NCI-H526 (cell line): Measurements from ENCODE around the gene KCNK1.
"Not testable (repeated sequence)": the region's sequence is repeated elsewhere in the genome, so short reads cannot be mapped to it uniquely, and the experiment has no call there.

Experiments used
- DNase-seq, 2 experiments: peaks; one replicate each; lab custom pipeline; 2025; lab: John Stamatoyannopoulos, UW

KCNK1 gene

DNA sequence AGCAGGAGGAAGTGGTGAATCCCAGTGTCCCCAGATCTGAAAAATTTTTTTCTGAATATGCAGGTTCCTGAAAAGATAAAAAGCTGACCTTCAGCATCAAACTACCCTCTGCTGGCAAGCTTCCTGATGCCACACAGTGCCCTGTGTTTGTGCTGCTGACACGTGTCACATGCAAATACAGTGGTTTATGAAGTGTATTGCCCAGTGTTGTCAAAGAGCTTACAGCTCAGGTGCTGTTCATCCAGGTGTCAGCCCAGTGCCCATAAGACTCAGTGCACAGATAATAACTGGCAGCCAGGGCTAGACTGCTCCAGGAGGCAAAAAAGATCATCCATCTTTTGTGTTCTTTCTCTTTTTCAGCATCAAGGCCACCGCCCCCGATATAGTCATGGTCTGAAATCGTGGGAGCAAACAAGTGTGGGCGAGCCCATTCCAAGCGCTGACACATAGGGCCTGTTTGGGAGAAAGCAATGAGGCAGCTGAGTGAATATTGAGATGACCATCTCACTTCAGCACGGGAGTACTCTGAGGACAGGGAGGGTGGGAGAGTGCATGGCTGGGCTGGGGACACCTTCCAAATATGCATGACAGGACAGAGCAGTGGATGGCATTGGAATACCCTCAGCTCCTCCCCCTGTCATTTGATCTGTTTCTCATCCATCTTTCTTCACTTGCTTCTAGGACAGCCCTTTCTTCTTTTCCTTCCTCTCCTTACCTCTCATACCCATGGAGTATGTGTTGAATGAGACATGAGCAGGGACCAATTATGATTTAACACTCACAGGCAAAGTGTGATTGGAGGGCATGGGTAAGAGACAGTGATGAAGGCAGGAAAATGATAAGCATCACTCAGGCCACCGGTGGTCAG lies 6.4 kb upstream of the KCNK1 start:
- DNase-seq = peak; percentile 34 to 65

DNA sequence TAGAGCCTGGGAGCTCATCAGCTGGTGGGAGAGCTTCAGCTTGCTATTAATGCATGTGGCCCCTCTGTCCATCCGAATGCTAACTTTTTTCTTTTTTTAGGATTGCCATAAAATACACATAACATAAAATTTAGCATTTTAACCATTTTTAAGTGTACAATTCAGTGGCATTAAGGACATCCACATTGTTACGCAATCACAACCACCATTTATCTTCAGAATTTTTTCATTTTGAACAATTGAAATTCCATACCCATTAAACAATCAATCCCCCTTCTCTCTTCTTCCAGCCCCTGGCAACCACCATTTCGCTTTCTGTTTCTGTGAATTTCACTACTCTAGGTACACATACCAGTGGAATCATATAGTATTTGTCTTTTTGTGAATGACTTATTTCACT lies 4.9 kb upstream of the KCNK1 start:
- no peak for DNase-seq

DNA sequence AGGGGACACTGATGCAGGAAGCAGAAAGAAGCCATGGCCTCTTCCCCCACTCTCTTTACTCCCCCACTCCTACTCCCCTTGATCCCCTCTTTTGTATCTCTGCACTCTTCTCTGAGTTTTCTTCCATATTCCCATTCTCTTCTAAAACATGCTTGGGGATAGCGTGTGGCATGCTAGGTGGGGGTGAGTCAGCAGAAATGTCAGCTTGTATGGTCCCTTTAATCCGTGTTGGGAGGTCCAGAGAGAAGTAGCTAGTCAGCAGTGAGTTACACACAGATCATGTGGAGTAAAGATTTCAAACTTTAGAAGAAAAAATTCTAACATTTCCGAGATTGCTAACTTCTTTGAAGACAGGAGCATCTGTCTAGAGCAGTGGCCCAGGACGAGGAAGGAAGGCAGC lies 4.0 kb upstream of the KCNK1 start:
- DNase-seq = no peak

DNA sequence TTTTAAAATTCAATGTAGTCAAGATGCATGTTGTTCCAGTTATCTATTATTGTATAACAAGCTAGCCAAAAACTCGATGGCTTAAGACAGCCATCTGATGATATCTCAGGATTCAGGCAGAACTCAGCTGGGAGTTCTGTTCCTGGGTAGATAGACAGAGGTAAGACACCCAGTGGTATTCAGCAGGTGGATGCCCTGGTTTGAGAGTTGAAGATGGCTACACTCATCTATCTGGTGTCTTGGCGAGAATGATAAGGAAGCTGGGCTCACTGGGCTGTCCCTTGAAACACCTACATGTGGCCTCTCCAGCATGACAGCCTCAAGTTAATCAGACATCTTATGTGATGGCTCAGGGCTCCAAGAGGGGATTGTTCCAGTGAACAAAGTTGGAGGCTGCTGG lies 3.3 kb upstream of the KCNK1 start:
- no peak for DNase-seq

DNA sequence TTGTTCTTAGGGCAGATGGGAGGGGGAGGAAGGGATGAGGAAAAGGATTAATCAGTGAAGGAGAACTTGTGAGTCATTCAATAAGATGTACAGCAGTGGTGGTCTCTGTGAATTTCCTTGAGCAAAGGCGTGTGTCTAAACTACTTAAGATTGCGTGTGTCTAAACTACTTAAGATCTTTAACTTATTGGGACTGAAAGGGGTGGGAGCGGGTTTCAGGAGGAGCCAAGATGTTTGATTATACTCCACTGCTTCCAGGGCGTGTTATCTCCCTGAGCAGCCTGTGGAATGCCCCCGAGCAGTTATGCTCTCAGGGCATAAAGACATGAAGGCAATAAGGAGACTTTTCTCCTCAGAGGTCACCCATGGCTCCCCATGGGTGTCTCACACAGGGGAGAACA lies 2.5 kb upstream of the KCNK1 start:
- DNase-seq = not testable (repeated sequence)

DNA sequence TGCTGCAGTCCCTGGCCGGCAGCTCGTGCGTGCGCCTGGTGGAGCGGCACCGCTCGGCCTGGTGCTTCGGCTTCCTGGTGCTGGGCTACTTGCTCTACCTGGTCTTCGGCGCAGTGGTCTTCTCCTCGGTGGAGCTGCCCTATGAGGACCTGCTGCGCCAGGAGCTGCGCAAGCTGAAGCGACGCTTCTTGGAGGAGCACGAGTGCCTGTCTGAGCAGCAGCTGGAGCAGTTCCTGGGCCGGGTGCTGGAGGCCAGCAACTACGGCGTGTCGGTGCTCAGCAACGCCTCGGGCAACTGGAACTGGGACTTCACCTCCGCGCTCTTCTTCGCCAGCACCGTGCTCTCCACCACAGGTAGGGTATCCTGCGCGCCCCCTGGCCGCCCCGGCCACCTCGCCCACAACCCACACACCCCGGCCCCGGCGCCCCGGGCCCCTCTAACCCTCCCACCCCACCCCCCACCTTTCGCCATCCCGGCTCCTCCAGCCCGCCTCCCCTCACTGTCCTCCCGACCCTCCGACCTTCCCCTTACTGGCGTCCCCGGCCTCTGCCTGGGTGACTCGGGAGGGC lies 352 bp downstream of the KCNK1 start:
- DNase-seq = peak in 1 of 2 experiments; percentile 29

DNA sequence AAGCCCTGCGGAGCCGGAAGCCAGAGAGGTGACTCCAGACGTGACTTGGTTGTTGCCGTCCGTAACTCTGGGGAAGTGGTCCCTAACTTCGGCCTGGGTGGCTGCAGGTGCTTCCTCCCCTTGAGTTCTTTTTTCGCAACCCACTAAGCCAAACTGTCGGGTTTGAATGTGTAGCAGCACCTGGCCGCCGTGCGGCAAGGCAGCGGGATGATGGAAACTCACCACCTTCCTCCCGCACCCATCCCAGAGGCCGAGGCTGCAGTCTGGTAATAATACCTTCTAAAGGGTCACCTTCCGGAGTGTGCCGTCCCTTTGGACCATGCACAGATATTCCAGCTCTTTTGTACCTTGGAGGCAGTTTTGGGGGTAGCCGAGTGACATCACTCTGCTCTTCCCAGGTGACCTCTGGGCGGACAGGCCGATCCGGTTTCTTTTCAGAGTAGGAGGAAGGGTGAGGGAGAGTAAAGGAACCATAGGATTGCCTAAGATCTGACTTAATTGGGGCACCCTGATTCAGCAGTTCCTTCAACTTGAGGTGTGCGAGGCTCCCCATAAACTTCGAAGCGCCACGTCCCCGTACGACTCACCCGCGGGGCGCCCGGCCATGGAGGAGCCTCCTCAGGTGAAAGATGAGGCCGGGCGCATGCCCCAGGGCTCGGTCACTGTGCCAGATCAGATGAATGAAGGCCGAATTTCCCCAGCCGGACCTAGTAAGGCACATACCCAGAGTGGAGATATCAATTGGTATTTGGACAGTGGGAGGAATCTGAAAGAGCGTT lies 1.0 kb downstream of the KCNK1 start:
- DNase-seq = no peak

DNA sequence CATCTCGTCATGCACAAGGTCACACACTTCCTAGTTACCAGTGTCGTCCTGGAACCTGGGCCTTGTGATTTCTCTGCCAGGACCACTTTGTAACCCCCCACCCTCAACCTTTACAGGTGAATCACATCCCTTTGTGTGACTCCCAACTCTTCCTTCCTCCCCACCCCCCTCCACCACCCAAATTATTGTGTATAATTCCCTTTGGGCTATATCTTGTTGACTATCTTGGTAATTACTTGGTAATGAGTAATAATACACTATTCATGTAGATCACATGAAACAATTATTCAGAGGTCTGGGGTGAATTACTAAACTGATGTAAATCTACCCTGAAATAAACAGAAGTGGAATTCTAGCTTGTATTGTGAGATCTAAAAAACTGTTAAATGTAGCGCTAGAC lies 1.7 kb downstream of the KCNK1 start:
- DNase-seq = no peak

DNA sequence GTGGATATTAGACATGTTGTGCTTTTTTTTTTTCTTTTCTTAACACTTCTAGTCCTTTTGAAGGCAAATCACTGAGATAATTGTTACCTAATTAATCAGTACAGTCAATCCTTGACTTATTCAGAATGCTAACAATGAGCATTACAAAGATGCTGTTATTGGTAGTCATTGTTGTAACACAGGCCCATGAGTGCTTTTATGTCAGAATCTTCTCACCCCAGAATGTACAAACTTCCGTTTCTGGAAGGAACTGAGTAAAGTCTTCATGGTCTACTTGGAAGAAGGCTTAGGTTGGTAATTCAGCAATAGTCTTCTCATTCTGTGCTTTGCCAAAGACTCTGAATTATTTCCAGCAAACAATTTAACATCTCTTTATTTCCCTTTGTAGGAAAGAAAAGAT lies 3.1 kb downstream of the KCNK1 start:
- DNase-seq = no peak

DNA sequence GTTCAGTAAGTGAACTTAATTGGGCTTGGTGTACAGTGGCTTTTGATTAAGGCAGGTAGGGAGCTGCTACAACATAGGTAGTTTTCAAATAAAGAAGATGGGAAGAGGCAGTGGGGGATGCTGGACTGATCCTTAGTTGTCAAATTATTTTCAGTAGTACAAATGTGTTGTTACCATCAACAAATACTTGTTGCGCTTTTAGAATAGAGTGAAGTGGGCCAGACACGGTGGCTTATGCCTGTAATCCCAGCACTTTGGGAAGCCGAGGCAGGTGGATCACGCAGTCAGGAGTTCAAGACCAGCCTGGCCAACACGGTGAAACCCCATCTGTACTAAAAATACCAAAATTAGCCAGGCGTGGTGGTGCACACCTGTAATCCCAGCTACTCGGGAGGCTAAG lies 5.5 kb downstream of the KCNK1 start:
- not testable (repeated sequence) for DNase-seq

DNA sequence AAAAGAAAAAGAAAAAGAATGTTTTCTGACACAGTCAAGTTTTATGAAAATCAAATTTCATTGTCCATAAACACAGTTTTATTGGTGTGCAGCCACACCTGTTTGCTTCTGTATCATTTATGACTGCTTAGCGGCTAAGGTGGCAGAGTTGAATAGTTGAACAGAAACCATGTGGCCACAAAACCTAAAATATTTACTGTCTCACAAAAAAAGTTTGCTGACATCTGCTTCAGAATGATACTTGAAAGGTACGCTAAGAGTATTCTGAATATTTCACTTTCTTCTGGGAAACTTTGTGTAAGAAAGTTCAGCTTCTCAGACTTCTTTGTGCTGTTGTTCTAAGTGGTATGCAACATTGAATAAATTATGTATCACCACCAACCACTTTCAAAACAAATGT lies 6.2 kb downstream of the KCNK1 start:
- no peak for DNase-seq

DNA sequence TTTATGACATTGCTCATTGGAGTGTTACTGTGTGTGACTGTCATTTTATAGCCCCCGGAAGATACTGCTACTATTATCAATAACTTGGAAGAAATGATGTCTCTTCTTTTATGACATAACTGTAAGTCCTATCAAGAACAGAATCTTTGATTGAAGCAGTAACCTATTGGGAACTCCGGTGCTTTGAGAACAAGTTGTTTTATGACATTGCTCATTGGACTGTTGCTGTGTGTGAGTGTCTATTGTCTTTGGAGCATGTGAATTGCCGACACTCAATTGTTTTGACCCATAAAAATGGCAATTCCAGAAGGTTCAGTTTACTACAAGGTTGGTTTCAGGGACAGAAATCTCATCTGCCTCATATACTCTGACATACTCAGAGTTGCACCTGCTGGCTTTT lies 8.0 kb downstream of the KCNK1 start:
- no peak for DNase-seq

DNA sequence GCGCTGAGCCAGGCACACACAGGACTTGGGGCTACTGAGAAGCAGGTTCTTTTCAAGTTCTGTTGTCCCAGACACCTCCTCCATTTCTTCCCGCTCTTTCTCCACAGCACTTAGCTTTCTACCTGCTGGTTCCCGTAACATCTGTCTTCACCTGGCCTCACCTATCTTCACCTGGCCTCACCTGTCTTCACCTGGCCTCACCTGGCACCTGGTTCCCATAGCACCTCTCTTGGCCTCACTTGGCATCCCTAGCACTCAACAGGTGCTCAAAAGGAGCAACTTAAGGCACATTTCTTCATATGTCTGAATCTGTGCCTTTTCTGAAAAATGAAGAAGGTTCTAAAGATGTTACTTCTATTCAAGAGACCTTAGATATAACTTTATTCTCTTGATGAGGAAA lies 10.4 kb downstream of the KCNK1 start:
- no peak for DNase-seq

DNA sequence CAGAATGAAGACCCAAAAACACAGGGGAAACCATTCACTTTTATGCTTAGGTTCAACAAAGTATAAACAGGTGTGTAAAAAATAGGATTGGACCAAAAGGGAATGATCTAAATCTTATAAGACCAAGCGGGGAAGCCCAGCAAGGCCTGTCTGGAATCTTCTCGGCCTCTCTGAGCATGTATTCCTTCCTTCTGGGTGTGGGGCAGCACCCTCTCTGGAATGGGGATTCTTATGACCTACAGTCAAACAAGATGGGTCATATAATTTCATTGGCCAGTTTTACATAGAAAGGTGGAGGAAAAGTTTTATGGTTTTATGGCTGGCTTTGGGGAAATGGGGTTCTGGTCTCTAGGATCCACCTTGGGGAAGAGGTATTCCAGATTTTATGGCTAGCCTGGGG lies 11.2 kb downstream of the KCNK1 start:
- DNase-seq = no peak

DNA sequence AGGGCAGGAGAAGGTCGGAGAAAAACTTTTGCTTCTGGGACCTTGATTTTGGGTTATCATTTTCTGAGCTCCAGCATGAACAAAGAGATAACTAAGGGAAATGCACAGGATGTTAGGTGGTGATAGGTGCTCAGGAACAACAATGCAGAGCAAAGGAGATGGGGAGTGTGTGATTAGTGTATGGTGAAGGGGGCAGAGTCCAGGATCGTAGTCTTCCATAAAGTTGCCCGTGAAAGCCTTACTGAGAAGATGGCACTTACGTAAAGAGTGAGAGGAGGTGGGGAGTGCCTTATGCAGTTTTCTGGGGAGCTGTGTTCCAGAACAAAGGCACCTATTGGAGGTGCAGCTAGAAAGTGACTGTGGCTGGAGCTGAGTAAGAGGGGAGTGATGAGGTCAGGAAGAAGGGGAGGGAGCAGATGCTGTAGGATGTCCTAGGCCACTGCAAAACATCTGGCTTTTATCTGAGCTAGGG lies 11.6 kb downstream of the KCNK1 start:
- DNase-seq = no peak

DNA sequence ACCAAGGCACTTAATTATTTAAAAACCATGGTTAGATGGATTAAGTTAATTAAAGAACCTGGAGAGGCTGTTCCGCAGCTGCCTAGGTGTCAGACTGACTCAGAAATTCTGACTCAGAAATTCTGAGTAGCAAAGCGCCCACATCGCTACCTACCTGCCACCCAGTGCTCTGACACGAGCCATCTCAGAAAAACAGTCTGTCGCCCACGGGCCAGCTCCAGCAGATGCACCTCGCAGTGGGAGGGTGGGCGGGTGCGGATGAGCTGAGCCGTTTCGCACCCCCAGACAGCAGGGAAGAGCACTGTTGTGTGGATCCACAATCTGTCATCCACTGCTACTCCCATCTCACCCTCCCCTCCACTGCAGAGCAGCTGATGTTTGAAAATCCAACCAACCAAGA lies 13.5 kb downstream of the KCNK1 start:
- DNase-seq = no peak

DNA sequence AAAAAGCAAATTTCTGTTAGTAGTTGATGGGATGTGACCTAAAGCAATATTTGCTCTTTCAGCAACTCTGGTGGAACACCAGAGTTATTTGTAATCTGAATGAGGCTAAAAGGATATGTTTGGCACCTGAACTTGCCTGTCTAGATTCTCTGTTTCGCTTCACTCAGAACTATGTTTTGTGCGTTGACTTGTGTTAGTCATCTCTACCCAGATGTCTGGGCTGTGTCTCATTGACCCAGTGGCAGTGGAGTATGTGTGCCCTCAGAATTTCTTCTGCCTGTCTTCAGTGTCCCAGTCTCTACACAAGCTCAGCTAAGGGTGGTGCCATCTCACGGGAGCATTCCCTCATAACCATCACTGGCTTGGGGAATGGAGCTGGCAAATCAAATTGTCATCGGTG lies 13.9 kb downstream of the KCNK1 start:
- no peak for DNase-seq

DNA sequence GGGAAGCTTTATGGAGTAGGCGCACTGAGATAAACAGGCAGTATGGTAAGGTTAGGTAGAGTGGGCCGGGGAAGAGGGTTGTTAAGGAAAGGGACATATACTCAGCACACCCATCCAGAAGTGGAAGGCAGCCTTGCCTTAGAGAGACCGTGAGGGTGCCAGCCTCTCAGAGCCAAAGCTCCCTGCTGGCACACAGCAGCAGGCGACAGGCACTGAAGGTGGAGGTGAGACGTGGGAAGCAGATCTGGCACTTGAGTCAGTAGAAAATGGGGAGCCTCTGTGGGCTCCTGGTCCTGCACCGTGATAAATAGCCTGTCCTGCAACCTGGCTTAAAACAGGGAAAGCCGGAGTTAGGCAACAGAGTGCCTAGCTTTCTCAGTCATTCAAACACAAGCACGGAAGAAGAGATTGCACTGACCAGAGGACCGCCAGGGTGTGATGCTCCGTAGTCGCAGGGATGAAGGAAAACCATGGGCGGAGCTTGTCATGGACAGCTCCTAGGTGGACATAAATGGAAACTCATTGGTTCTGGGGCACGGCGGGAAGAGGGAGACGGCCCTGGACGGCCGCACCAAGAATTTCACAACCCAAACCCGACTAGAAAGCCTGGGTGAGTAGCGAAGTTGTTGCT lies 15.5 kb downstream of the KCNK1 start:
- no peak for DNase-seq

DNA sequence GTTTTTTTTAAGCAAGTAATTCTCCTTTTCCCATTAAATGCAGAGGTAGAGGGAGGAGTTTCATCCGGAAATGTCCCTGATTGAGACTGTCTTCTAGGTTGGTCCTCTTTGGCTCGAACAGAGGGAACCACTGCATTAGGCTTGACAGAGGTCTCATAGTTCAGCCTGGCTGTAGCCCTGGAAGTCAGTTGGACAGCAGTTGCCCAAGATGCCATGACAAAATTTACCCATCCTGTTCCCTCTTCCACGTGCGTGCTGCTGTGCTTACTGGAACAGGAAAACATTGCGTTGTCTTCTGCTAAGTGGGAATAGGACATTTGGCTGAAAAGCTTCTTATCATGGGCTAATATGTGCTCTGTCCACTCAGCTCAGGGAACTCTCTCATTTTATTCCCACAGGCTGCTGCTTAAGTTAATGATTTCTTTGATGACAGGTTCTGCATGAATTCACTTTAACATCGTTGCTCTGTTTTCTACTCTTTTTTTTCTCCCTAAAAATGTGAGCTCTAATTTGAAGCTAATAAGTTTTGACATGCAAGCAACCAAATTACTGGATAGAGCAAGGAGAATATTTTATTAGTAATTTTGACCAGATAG lies 18.0 kb downstream of the KCNK1 start:
- DNase-seq = no peak

DNA sequence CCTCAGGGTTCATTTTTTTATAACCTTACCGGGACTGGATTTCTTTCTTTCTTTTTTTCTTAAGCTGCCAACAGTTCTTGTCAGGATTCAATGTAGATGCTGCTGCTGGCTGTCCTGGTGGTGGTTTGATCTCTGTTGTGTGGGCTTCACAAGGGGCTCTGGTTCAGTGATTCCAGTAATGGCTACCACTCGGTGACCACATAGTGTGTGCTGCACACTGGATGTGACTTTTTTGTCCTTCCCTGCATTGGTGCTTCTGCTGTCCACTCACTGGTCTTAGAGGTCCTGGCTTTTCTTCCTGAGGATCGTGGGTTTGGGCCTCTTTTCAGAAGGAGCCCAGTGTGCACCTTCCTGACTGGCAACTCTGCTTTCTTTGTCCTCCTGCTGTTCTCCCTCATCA lies 18.5 kb downstream of the KCNK1 start:
- no peak for DNase-seq

DNA sequence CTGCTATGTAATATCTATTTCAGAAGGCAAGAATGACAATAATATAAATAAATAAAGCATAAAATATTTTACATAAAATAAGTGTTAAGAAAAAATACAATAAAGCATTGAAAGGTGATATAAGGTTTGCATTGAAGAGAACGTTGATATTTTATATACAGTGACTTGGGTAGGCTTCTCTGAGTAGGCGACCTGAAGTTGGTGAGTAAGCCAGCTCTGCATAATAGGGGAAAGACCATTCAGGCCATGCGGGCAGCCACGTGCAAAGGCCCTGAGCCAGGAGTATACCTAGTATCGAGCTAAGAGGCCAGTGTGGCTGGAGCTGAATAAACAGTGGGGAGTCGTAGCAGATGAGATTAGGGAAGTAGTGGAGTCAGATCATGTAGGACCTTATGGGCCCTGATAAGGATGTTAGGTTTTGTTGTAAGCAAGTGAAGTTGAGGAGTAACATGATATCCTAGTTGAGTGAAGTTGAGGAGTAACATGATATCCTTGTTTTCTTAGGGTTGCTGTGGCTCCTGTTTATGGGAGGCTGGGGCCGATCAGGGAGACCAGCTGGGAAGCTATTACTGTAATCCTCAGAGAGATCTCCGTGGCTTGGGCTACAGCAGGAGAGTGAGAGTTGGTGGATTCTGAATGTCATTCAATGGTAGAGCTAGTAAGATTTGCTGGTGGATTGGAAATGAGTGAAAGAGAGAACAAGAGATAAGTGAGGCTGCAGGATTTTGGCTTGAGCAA lies 22.0 kb downstream of the KCNK1 start:
- DNase-seq = no peak
